H9 (cell line): Measurements from ENCODE around the gene AFG1L. TPM values are rescaled to one million over a fixed set of nuclear protein-coding genes. Genes with fewer than 3 reads are reported as not detected.

Source experiments
- DNase-seq: peaks from one replicate; pipeline ENCODE4 v3.0.0-alpha.2; 2017
- H2AFZ ChIP-seq: one replicate; pipeline ENCODE4 v1.6.1; 2013; ENCODE audit warnings: mild to moderate bottlenecking, low read length, control low read depth, moderate library complexity
- H2AK5ac ChIP-seq: 2 replicates; pipeline ENCODE4 v1.6.1; 2013; ENCODE audit warnings: low read length, control low read depth, mixed read lengths; ENCODE audit not compliant: insufficient read length
- H2BK120ac ChIP-seq: one replicate; pipeline ENCODE4 v1.6.1; 2013; ENCODE audit warnings: low read depth, mild to moderate bottlenecking, low read length, control low read depth, inconsistent platforms; ENCODE audit not compliant: poor library complexity, severe bottlenecking
- H2BK12ac ChIP-seq: 2 replicates; pipeline ENCODE4 v1.6.1; 2013; ENCODE audit warnings: low read length, control low read depth, mixed read lengths, low read depth; ENCODE audit not compliant: insufficient read length
- H2BK15ac ChIP-seq: 2 replicates; pipeline ENCODE4 v1.6.1; 2013; ENCODE audit warnings: low read depth, low read length, control low read depth
- H2BK20ac ChIP-seq: one replicate; pipeline ENCODE4 v1.6.1; 2013; ENCODE audit warnings: low read depth, mild to moderate bottlenecking, low read length, control low read depth, inconsistent platforms; ENCODE audit not compliant: poor library complexity, severe bottlenecking
- H2BK5ac ChIP-seq: 2 replicates; pipeline ENCODE4 v1.6.1; 2013; ENCODE audit warnings: low read length, control low read depth, mixed read lengths; ENCODE audit not compliant: insufficient read length
- H3K14ac ChIP-seq: 2 replicates; pipeline ENCODE4 v1.6.1; 2013; ENCODE audit warnings: low read length, control low read depth; ENCODE audit not compliant: insufficient read depth
- H3K18ac ChIP-seq: 2 replicates; pipeline ENCODE4 v1.6.1; 2013; ENCODE audit warnings: low read depth, mild to moderate bottlenecking, mixed read lengths, low read length, control low read depth; ENCODE audit not compliant: insufficient read length
- H3K23ac ChIP-seq: 2 replicates; pipeline ENCODE4 v1.6.1; 2013; ENCODE audit warnings: low read length, control low read depth, mixed read lengths, low read depth; ENCODE audit not compliant: insufficient read length
- H3K23me2 ChIP-seq: 2 replicates; pipeline ENCODE4 v1.6.1; 2013; ENCODE audit warnings: low read depth, mild to moderate bottlenecking, mixed read lengths, low read length, control low read depth; ENCODE audit not compliant: insufficient read length, poor library complexity, severe bottlenecking
- H3K27ac ChIP-seq: 2 replicates; pipeline ENCODE4 v1.5.1; 2013; ENCODE audit warnings: low read length, control low read depth, mixed read lengths, low read depth; ENCODE audit not compliant: insufficient read length
- H3K27me3 ChIP-seq: 2 replicates; pipeline ENCODE4 v1.6.1; 2013; ENCODE audit warnings: low read length, control low read depth, inconsistent platforms; ENCODE audit not compliant: insufficient read depth
- H3K4ac ChIP-seq: 2 replicates; pipeline ENCODE4 v1.6.1; 2013; ENCODE audit warnings: low read depth, mild to moderate bottlenecking, control low read depth, inconsistent platforms, low read length, moderate library complexity
- H3K4me1 ChIP-seq: 2 replicates; pipeline ENCODE4 v1.6.1; 2013; ENCODE audit warnings: low read length, control low read depth, inconsistent platforms; ENCODE audit not compliant: insufficient read depth
- H3K4me2 ChIP-seq: 2 replicates; pipeline ENCODE4 v1.6.1; 2013; ENCODE audit warnings: low read length, control low read depth, mixed read lengths; ENCODE audit not compliant: insufficient read length, insufficient read depth
- H3K56ac ChIP-seq: 2 replicates; pipeline ENCODE4 v1.6.1; 2013; ENCODE audit warnings: low read depth, mild to moderate bottlenecking, mixed read lengths, low read length, control low read depth; ENCODE audit not compliant: insufficient read length
- H3K79me1 ChIP-seq: 2 replicates; pipeline ENCODE4 v1.6.1; 2013; ENCODE audit warnings: low read depth, mild to moderate bottlenecking, moderate library complexity, low read length, control low read depth, inconsistent platforms; ENCODE audit not compliant: insufficient read depth, poor library complexity, severe bottlenecking
- H3K79me2 ChIP-seq: 2 replicates; pipeline ENCODE4 v1.6.1; 2013; ENCODE audit warnings: low read length, control low read depth, inconsistent platforms; ENCODE audit not compliant: insufficient read depth
- H3K9ac ChIP-seq: 2 replicates; pipeline ENCODE4 v1.6.1; 2013; ENCODE audit warnings: low read length, control low read depth, mixed read lengths; ENCODE audit not compliant: insufficient read length; ENCODE audit errors: extremely low read depth
- H3K9me3 ChIP-seq: one replicate; pipeline ENCODE4 v1.6.1; 2013; ENCODE audit warnings: low read depth, low read length, inconsistent platforms; ENCODE audit not compliant: control insufficient read depth
- H3T11ph ChIP-seq: one replicate; pipeline ENCODE4 v1.6.1; 2013; ENCODE audit warnings: mild to moderate bottlenecking, low read length, control low read depth, inconsistent platforms
- H4K20me1 ChIP-seq: one replicate; pipeline ENCODE4 v1.6.1; 2013; ENCODE audit not compliant: control insufficient read depth, insufficient read length, insufficient read depth
- H4K5ac ChIP-seq: 2 replicates; pipeline ENCODE4 v1.6.1; 2013; ENCODE audit warnings: low read depth, mild to moderate bottlenecking, mixed read lengths, low read length, control low read depth; ENCODE audit not compliant: insufficient read length
- H4K8ac ChIP-seq: replicated peaks from 2 replicates; pipeline ENCODE4 v1.6.1; 2013; ENCODE audit warnings: low read length, control low read depth, mixed read lengths, low read depth; ENCODE audit not compliant: insufficient read length
- H4K91ac ChIP-seq: 2 replicates; pipeline ENCODE4 v1.6.1; 2013; ENCODE audit warnings: low read depth, mild to moderate bottlenecking, moderate library complexity, mixed read lengths, low read length, control low read depth; ENCODE audit not compliant: insufficient read length
- H3K27ac Mint-ChIP-seq, 3 experiments: 2 replicates in 2 of 3; 3 replicates in 1 of 3; pipeline ENCODE4 v1.8.0; 2020 to 2021; ENCODE audit warnings: mixed read lengths in 3 of 3, mild to moderate bottlenecking in 1 of 3, moderate library complexity in 1 of 3
- H3K27me3 Mint-ChIP-seq: 2 replicates; pipeline ENCODE4 v1.8.0; 2021; ENCODE audit warnings: low read depth, mild to moderate bottlenecking, moderate library complexity, mixed read lengths
- H3K36me3 Mint-ChIP-seq, 3 experiments: 2 replicates in 2 of 3; 3 replicates in 1 of 3; pipeline ENCODE4 v1.8.0; 2020 to 2021; ENCODE audit warnings: low read depth in 3 of 3, mixed read lengths in 3 of 3; ENCODE audit not compliant: insufficient read depth in 1 of 3
- H3K4me1 Mint-ChIP-seq, 2 experiments: 2 replicates each; pipeline ENCODE4 v1.8.0; 2020; ENCODE audit warnings: mixed read lengths in 2 of 2
- H3K4me3 Mint-ChIP-seq, 2 experiments: 2 replicates in 1 of 2; 3 replicates in 1 of 2; pipeline ENCODE4 v1.8.0; 2020 to 2021; ENCODE audit warnings: mild to moderate bottlenecking in 2 of 2, mixed read lengths in 2 of 2, moderate library complexity in 1 of 2
- H3K9me3 Mint-ChIP-seq, 2 experiments: 2 replicates in 1 of 2; 3 replicates in 1 of 2; pipeline ENCODE4 v1.8.0; 2020; ENCODE audit warnings: mild to moderate bottlenecking in 2 of 2, mixed read lengths in 2 of 2, moderate library complexity in 1 of 2
- WGBS: extraction: QIAGEN DNeasy Blood & Tissue Kit; methylation state at CpG from one replicate; pipeline ENCODE4 v1.1.7; 2013; ENCODE audit warnings: missing lambda C conversion rate, low lambda C conversion rate, mixed read lengths; ENCODE audit not compliant: insufficient read length; ENCODE audit errors: extremely low coverage; 5-methylcytosine and 5-hydroxymethylcytosine counted together
- total RNA-seq: library from RNA; stranded (reverse); gene quantifications from 2 replicates; pipeline ENCODE4 v1.2.1, GENCODE V29; 2021
- TF ChIP-seq, protein P1 (sequence below): fragments of 200-600 bp; sonication (generic); conservative IDR thresholded peaks from 3 replicates; pipeline ENCODE4 v1.8.0; 2021; ENCODE audit warnings: antibody characterized with exemption, mild to moderate bottlenecking

Gene AFG1L
- total RNA-seq, 1 experiment from 2014 or later: 4.7 TPM

DNA sequence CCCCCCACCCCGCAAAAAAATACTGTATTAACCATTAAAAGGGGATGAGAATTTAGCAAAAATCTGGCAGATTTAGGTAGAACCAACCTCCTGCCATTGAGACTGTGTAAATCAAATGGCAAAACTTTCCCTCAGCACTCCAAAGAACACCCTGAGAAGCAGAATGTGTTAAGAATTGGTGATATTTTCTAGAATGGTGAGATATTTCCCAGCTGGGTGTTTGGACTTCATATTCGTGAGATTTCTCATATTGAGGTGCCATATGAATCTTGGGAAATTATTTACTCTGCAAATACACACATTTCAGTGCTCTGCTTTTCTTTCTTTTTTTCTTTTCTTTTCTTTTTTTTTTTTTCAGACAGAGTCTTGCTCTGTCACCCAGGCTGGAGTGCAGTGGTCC is 199.6 kb downstream of the AFG1L start:
- H3K56ac ChIP-seq: no peak overlapping the region
- Mint-ChIP-seq H3K36me3 (no peaks in the 10 kb centered on the region), H3K27me3 (peaks cover 2% of the 10 kb centered on the region; the same call in 1 of the 2 replicates), H3K4me1 (no peaks in the 10 kb centered on the region), H3K27ac (no peak overlapping the region), H3K9me3 (no peaks in the 10 kb centered on the region), H3K4me3 (no peak overlapping the region)
- H3T11ph ChIP-seq: no peak overlapping the region
- H3K23me2 ChIP-seq: no peaks in the 10 kb centered on the region
- H3K9ac ChIP-seq: no peak overlapping the region
- H2BK120ac ChIP-seq: no peak overlapping the region
- H4K8ac ChIP-seq: no peak overlapping the region
- H2BK15ac ChIP-seq: no peak overlapping the region
- no peaks in the 10 kb centered on the region for H3K9me3 ChIP-seq
- no peaks in the 10 kb centered on the region for H3K79me1 ChIP-seq
- H3K27ac ChIP-seq: no peak overlapping the region
- no peak overlapping the region for H2BK12ac ChIP-seq
- no peaks in the 10 kb centered on the region for H4K20me1 ChIP-seq
- H3K4ac ChIP-seq: no peak overlapping the region
- no peak overlapping the region for H2BK20ac ChIP-seq
- no peak overlapping the region for H2BK5ac ChIP-seq
- H4K5ac ChIP-seq: no peak overlapping the region
- H3K79me2 ChIP-seq: no peaks in the 10 kb centered on the region
- WGBS: no CpG with 5 or more reads among the region's 2 CpGs
- H3K14ac ChIP-seq: no peak overlapping the region
- no peak overlapping the region for H3K4me2 ChIP-seq
- no peak overlapping the region for H2AFZ ChIP-seq
- TF ChIP-seq, protein P1, sequence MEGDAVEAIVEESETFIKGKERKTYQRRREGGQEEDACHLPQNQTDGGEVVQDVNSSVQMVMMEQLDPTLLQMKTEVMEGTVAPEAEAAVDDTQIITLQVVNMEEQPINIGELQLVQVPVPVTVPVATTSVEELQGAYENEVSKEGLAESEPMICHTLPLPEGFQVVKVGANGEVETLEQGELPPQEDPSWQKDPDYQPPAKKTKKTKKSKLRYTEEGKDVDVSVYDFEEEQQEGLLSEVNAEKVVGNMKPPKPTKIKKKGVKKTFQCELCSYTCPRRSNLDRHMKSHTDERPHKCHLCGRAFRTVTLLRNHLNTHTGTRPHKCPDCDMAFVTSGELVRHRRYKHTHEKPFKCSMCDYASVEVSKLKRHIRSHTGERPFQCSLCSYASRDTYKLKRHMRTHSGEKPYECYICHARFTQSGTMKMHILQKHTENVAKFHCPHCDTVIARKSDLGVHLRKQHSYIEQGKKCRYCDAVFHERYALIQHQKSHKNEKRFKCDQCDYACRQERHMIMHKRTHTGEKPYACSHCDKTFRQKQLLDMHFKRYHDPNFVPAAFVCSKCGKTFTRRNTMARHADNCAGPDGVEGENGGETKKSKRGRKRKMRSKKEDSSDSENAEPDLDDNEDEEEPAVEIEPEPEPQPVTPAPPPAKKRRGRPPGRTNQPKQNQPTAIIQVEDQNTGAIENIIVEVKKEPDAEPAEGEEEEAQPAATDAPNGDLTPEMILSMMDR: no peak
- H3K4me1 ChIP-seq: no peaks in the 10 kb centered on the region
- H4K91ac ChIP-seq: no peak overlapping the region
- H3K18ac ChIP-seq: no peak overlapping the region
- no peak overlapping the region for H2AK5ac ChIP-seq
- H3K27me3 ChIP-seq: no peaks in the 10 kb centered on the region
- no peak for DNase-seq
- H3K23ac ChIP-seq: no peak overlapping the region
